Measurements from ENCODE around the gene CREG2.
"Not testable (repeated sequence)": the region's sequence is repeated elsewhere in the genome, so short reads cannot be mapped to it uniquely, and the experiment has no call there.

The CREG2 gene

DNA sequence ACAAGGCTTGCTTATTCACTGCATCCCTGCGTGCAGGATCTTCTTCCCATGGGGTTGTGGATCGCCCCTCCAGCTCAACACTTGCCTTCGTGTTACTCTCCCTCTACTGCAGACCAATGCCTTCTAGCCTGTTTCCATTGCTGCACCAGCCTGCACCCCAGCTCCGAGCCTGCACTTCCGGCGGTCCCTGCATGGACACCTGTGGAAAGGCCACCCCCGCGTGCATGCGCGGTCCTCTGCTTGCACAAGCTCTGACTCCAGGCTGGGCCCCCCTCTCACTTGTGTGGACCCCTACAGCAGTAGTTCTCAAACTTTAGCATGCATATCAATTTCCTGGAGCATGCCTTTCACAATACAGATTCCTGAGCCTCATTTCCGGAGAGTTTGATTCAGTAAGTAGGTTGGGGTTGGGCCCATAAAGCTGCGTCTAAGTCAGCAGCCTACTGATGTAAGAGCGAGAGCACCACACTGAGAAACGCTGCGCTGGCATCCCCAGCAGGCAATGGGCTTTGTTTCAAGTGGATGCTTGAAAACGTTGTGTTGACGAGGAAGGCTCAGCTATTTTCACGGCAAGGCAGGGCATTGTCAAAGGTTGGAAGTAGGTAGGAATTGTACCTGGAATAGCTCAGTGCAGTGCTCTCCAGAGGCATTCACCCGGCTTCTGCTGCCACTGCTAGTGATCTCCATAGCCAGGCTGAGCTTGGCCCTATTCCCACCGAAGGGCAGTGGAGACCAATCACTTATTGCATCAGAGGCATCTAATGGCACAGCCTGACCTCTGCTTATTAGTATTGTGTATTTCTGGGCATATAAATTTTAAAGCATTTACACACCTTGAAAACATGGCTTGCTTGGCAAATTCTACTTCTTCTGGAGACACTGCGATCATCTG lies 32.6 kb downstream of the CREG2 start:
- Histone ChIP-seq H3K4me1 (ENCODE audit: insufficient read depth, low read length) (0 out of 2 replicates have a peak, but pooled peaks cover under 1% of the 10 kb centered on the region), H3K27ac (ENCODE audit: low read length) (no peak overlapping the region), H3K9me3 (ENCODE audit: insufficient read depth, low read depth, low read length) (no peaks in the 10 kb centered on the region), H3K4me3 (ENCODE audit: low read length) (no peak overlapping the region), H3K36me3 (ENCODE audit: insufficient read depth, low read depth, low read length) (no peaks in the 10 kb centered on the region), H3K9ac (ENCODE audit: low read depth, low read length) (no peak overlapping the region), H3K27me3 (ENCODE audit: insufficient read depth, low read length) (no peaks in the 10 kb centered on the region)

DNA sequence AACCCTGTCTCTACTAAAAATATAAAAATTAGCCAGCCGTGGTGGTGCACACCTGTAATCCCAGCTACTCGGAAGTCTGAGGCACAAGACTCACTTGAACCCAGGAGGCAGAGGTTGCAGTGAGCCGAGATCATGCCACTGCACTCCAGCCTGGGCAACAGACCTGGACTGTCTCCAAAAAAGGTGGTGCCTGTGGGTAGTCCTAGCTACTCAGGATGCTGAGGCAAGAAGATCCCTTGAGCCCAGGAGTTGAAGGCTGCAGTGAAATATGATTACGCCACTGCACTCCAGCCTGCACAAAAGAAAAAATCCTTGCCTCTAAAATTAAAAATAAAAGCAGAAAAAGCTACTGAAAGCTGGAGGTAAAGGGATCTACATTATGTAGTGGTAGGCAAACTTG lies 34.7 kb downstream of the CREG2 start:
- not testable (repeated sequence) for H3K27me3 ChIP-seq (ENCODE audit: insufficient read depth, low read length)

DNA sequence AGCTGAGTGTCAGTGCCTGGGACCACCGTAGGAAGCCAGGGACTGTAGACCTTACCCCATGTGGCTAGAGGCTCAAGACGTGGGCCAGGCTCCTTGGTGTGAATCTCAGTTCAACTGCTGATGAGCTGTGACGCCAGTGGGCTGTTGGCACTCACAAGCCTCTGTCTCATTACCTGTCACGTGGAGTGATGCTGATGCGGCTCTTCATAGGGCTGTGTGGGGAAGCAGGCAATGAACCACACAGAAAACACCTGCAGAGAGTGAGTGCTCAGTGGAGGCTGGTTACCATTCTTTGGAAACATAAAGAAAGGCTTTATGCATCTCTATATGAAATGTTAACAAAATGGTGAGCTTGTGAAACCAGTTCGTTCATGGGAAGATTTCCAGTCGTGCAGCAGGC lies 36.1 kb downstream of the CREG2 start:
- H3K36me3 ChIP-seq (ENCODE audit: insufficient read depth, low read depth, low read length) = no peaks in the 10 kb centered on the region
- H3K9me3 ChIP-seq (ENCODE audit: insufficient read depth, low read depth, low read length) = no peaks in the 10 kb centered on the region
- H3K4me1 ChIP-seq (ENCODE audit: insufficient read depth, low read length) = no peaks in the 10 kb centered on the region
- H3K27me3 ChIP-seq (ENCODE audit: insufficient read depth, low read length) = no peaks in the 10 kb centered on the region
- H3K4me3 ChIP-seq (ENCODE audit: low read length) = no peak overlapping the region
- H3K27ac ChIP-seq (ENCODE audit: low read length) = no peak overlapping the region
- no peak overlapping the region for H3K9ac ChIP-seq (ENCODE audit: low read depth, low read length)

More for the DNA sequence above, 34.7 kb downstream of the CREG2 start:
- H3K27ac ChIP-seq (ENCODE audit: low read length); H3K9ac ChIP-seq (ENCODE audit: low read depth, low read length); H3K4me3 ChIP-seq (ENCODE audit: low read length); H3K36me3 ChIP-seq (ENCODE audit: insufficient read depth, low read depth, low read length); H3K4me1 ChIP-seq (ENCODE audit: insufficient read depth, low read length); H3K9me3 ChIP-seq (ENCODE audit: insufficient read depth, low read depth, low read length): not testable (repeated sequence)

DNA sequence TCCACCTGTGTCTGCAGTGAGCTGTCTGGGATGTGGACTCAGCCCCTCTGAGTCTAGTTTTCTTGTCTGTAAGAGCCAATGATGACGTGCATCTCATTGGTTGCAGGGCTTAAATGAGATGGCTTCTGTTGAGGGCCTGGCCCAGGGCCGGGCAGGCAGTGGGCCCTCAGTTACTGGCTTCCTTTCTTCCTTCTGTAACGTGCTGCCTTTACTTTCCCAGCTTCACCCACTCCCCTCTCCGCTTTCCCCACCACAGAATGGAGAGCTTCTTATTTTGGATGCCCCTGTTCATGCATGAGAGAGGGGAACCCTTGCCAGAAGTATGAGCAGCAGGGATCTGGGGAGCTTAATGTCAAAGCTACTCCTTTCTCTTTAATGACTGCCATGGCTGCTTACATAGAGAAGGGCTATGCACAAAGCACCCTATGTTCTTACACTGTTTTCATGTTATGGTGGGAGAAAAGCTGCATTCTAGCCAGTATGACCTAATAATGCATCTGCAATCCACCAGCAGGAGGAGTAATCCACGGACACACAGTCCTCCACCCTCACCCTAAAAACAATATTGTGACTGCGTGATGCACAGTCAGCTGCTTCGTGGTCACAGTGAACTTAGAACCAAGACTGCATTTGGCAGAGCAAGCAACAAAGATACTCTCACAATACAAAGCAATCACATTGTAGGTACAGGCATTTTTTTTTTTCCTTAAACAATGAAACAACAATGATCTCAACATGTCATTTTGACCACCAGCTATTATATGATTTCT lies 37.2 kb downstream of the CREG2 start:
- no peak overlapping the region for H3K4me3 ChIP-seq (ENCODE audit: low read length)
- H3K9me3 ChIP-seq (ENCODE audit: insufficient read depth, low read depth, low read length) = no peaks in the 10 kb centered on the region
- H3K9ac ChIP-seq (ENCODE audit: low read depth, low read length) = no peak overlapping the region
- H3K27me3 ChIP-seq (ENCODE audit: insufficient read depth, low read length) = no peaks in the 10 kb centered on the region
- no peaks in the 10 kb centered on the region for H3K4me1 ChIP-seq (ENCODE audit: insufficient read depth, low read length)
- H3K27ac ChIP-seq (ENCODE audit: low read length) = no peak overlapping the region
- H3K36me3 ChIP-seq (ENCODE audit: insufficient read depth, low read depth, low read length) = no peaks in the 10 kb centered on the region

DNA sequence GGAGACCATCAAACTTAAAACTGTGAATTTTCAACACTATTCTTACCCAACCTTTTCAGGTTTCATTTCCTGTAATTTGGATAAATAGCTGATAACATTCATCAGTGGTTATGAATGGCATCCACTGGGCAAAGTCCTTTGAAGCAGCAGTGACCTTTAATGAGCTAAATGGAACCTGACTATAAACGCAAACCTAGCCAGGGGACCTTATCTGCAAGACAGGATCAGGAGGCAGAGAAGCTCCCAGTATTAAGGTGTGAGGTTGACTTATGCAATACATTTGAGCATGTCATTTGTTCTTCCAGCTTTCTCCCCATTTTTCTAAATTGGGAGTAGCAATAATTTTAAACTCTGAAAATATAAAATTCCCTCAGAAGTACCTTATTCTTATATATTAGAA lies 38.4 kb downstream of the CREG2 start:
- Histone ChIP-seq H3K4me3 (ENCODE audit: low read length) (no peak overlapping the region), H3K27me3 (ENCODE audit: insufficient read depth, low read length) (no peaks in the 10 kb centered on the region), H3K4me1 (ENCODE audit: insufficient read depth, low read length) (no peaks in the 10 kb centered on the region), H3K27ac (ENCODE audit: low read length) (no peak overlapping the region), H3K9me3 (ENCODE audit: insufficient read depth, low read depth, low read length) (no peaks in the 10 kb centered on the region), H3K9ac (ENCODE audit: low read depth, low read length) (no peak overlapping the region), H3K36me3 (ENCODE audit: insufficient read depth, low read depth, low read length) (no peaks in the 10 kb centered on the region)

DNA sequence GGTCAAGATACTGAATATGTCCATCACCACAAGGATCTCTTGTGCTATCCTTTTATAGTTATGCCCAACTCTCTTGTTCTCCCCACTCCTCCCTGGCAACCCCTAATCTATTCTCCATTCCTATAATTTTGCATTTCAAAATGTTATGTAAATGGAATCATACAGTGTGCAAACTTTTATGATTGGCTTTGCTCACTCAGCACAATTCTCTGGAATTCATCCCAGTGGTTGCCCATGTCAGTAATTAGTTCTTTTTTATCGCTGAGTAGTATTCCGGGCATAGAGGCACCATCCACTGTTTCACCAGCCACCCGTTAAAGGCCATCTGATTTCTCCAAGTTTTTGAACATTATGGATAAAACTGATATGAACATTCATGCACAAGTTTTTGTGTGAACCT lies 40.4 kb downstream of the CREG2 start:
- Histone ChIP-seq H3K4me1 (ENCODE audit: insufficient read depth, low read length) (no peaks in the 10 kb centered on the region), H3K9me3 (ENCODE audit: insufficient read depth, low read depth, low read length) (no peaks in the 10 kb centered on the region), H3K36me3 (ENCODE audit: insufficient read depth, low read depth, low read length) (no peaks in the 10 kb centered on the region), H3K27me3 (ENCODE audit: insufficient read depth, low read length) (no peaks in the 10 kb centered on the region; the same call in 1 of the 2 replicates), H3K9ac (ENCODE audit: low read depth, low read length) (no peak overlapping the region), H3K27ac (ENCODE audit: low read length) (no peak overlapping the region), H3K4me3 (ENCODE audit: low read length) (no peak overlapping the region)

DNA sequence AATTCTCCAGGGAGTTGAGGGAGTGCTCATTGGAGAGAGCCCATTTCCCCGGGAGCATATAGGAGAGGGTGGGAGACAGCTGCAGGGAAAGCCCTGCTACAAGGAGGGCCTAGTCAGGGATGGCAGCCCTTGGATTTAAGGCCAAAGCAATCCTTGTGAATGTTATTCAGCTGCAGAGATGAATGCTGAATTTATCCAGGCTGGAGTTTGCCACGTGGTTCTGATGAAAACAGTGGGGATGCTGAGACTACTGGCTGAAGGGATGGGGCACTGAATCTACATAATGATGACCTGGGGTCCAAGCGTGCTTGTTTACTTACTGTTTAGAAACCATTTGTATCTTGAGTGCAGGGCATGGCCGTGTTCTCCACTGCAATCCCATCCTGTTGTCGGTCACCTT lies 43.2 kb downstream of the CREG2 start:
- Histone ChIP-seq H3K9me3 (ENCODE audit: insufficient read depth, low read depth, low read length) (no peaks in the 10 kb centered on the region), H3K4me3 (ENCODE audit: low read length) (no peak overlapping the region), H3K9ac (ENCODE audit: low read depth, low read length) (no peak overlapping the region), H3K36me3 (ENCODE audit: insufficient read depth, low read depth, low read length) (no peaks in the 10 kb centered on the region), H3K27ac (ENCODE audit: low read length) (no peak overlapping the region), H3K27me3 (ENCODE audit: insufficient read depth, low read length) (no peaks in the 10 kb centered on the region; the same call in 1 of the 2 replicates), H3K4me1 (ENCODE audit: insufficient read depth, low read length) (peaks cover 15% of the 10 kb centered on the region)

DNA sequence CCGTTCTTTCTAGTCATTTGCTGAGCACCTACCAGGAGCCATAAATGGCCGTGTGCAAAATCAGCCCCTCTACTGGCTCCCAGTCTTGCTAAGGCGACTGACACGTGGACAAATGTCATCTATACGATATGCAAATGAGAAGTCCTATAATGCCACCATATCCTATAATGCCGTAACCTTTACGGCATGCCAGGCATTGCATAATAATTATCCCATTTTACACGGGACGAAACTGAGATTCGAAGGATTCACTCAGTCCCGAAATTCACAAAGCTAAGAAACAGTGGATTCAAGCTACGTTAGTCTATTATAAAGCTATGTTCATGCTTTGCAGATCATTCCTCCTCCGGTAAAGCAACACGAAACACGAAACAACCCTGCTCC lies 44.7 kb downstream of the CREG2 start:
- H3K4me3 ChIP-seq (ENCODE audit: low read length) = no peak overlapping the region
- H3K27me3 ChIP-seq (ENCODE audit: insufficient read depth, low read length) = no peaks in the 10 kb centered on the region; the same call in 1 of the 2 replicates
- peaks cover 23% of the 10 kb centered on the region for H3K4me1 ChIP-seq (ENCODE audit: insufficient read depth, low read length)
- H3K27ac ChIP-seq (ENCODE audit: low read length) = no peak overlapping the region
- H3K9ac ChIP-seq (ENCODE audit: low read depth, low read length) = no peak overlapping the region
- H3K36me3 ChIP-seq (ENCODE audit: insufficient read depth, low read depth, low read length) = no peaks in the 10 kb centered on the region
- no peaks in the 10 kb centered on the region for H3K9me3 ChIP-seq (ENCODE audit: insufficient read depth, low read depth, low read length)

DNA sequence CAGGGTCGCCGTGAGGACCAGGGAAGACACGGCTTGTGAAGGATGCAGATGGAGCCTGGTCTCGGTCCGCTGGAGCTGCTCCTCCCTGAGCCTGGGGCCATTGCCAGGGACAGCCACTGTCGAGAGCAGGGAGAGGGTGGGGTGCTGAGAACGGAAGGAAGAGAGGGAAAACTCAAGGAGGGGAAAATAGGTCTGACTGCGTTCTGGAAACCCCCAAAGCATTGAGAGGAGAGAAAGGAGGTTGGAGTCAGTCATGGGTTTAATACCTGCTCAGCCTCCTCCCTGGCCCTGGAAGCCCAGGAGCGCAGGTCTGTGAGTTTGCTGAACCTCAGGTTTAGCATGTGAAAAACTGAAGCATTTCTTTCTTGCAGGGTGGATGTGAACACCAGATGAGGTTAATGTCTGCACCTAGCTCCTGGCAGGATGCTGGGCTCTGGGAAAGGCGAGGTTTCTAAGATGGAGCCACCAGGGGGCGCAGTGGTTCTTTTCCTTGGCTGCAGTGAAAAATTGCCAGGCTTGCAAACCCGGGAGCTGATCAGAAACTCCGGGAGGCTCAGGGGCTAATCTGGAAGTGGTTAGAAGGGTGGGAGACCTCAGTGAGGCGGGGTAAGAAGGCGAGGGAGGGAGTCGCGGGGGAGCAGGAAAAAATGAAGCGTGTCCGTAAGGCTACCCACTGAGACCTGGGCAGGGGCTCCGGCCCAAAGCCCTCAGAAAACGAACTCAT lies 45.2 kb downstream of the CREG2 start:
- H3K4me1 ChIP-seq (ENCODE audit: insufficient read depth, low read length) = peaks cover 23% of the 10 kb centered on the region
- H3K4me3 ChIP-seq (ENCODE audit: low read length) = no peak overlapping the region
- H3K36me3 ChIP-seq (ENCODE audit: insufficient read depth, low read depth, low read length) = no peaks in the 10 kb centered on the region
- no peaks in the 10 kb centered on the region for H3K9me3 ChIP-seq (ENCODE audit: insufficient read depth, low read depth, low read length)
- no peaks in the 10 kb centered on the region; the same call in 1 of the 2 replicates for H3K27me3 ChIP-seq (ENCODE audit: insufficient read depth, low read length)
- no peak overlapping the region for H3K9ac ChIP-seq (ENCODE audit: low read depth, low read length)
- no peak overlapping the region for H3K27ac ChIP-seq (ENCODE audit: low read length)

DNA sequence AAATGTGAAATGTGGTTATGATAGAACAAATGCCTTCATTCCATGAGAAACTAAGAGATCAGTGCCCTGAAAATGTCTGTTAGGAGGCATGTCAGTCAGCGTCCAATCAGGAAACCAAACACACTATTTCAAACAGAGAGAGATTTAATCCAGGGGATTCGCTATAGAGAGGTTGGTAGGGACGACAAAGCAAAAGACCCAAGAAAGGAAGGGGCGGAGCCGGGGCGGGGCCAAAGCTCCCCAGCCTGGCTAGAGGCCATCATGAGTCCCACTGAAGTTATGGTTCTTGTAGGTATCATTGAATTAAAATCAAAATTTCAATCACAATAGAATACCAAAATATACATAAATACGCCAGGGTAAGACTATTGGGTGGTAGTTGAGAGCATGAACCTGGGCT lies 45.9 kb downstream of the CREG2 start:
- Histone ChIP-seq H3K9me3 (ENCODE audit: insufficient read depth, low read depth, low read length) (no peaks in the 10 kb centered on the region), H3K36me3 (ENCODE audit: insufficient read depth, low read depth, low read length) (no peaks in the 10 kb centered on the region), H3K27me3 (ENCODE audit: insufficient read depth, low read length) (no peaks in the 10 kb centered on the region; the same call in 1 of the 2 replicates), H3K4me1 (ENCODE audit: insufficient read depth, low read length) (peaks cover 23% of the 10 kb centered on the region), H3K4me3 (ENCODE audit: low read length) (no peak overlapping the region), H3K27ac (ENCODE audit: low read length) (no peak overlapping the region), H3K9ac (ENCODE audit: low read depth, low read length) (no peak overlapping the region)

DNA sequence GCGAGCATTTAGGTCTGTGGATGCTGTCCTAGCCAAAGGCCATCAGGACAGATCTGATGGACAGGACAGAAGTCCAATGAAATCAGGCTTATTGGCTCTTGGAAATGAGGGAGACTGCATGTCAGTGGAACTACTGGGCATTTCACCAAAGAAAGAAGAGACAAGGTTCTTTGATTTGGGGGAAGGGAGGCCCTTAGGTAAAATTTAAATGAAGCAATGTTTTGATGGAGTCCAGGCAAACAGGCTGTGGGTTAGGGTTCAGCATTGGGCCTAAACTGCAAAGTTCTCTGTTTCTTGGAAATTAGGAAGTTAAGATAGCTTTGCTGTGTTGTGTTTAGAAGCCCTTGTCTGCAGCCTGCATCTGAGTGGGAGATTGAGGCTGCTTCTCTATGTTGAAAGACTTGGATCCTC lies 47.2 kb downstream of the CREG2 start:
- peak overlapping the region; percentile 63; the same call in 1 of the 2 replicates for H3K4me3 ChIP-seq (ENCODE audit: low read length)
- no peaks in the 10 kb centered on the region; the same call in 1 of the 2 replicates for H3K27me3 ChIP-seq (ENCODE audit: insufficient read depth, low read length)
- no peaks in the 10 kb centered on the region for H3K9me3 ChIP-seq (ENCODE audit: insufficient read depth, low read depth, low read length)
- peaks cover 23% of the 10 kb centered on the region for H3K4me1 ChIP-seq (ENCODE audit: insufficient read depth, low read length)
- no peak overlapping the region for H3K27ac ChIP-seq (ENCODE audit: low read length)
- peak overlapping the region; percentile 63; the same call in 1 of the 2 replicates for H3K9ac ChIP-seq (ENCODE audit: low read depth, low read length)
- H3K36me3 ChIP-seq (ENCODE audit: insufficient read depth, low read depth, low read length) = no peaks in the 10 kb centered on the region
